PC-3 (cell line): ENCODE results near the gene SEMA3F. TPM values are rescaled to one million over a fixed set of nuclear protein-coding genes. Genes with fewer than 3 reads are reported as not detected.

Experiments used
- ATAC-seq: fragments of 200-7000 bp; cut with Tn5 transposase; 2 replicates; pipeline ENCODE4 v1.9.1; 2020; ENCODE audit warnings: mild to moderate bottlenecking, moderate library complexity
- BruUV-seq: library from RNA; stranded (reverse); fragments of 400-500 nt; replicated peaks from 2 replicates; lab custom pipeline; 2021; lab: Mats Ljungman, UMichigan
- CTCF ChIA-PET: fragments of 300-600 bp; sonication (Branson Sonifier 250); formaldehyde crosslinking; loops from one replicate; lab custom pipeline; 2022; ENCODE audit warnings: antibody characterized with exemption; lab: Charles Lee
- POLR2A ChIA-PET: fragments of 300-600 bp; sonication (Branson Sonifier 250); formaldehyde crosslinking; loops from one replicate; lab custom pipeline; 2022; ENCODE audit warnings: antibody characterized with exemption; ENCODE audit not compliant: unreplicated experiment; lab: Charles Lee
- DNase-seq: peaks from one replicate; pipeline ENCODE4 v3.0.0-alpha.2; 2015
- H2AFZ ChIP-seq: fragments of 300-600 bp; sonication (generic); 2 replicates; pipeline ENCODE4 v1.6.0; 2016; ENCODE audit warnings: antibody characterized with exemption, low read length
- H3F3A ChIP-seq: fragments of 300-600 bp; sonication (generic); one replicate; pipeline ENCODE4 v1.6.0; 2017; ENCODE audit warnings: antibody characterized with exemption, low read length, control low read depth, mild to moderate bottlenecking; ENCODE audit not compliant: unreplicated experiment
- H3K27ac ChIP-seq: fragments of 300-600 bp; sonication (generic); 2 replicates; pipeline ENCODE4 v1.5.1; 2016; ENCODE audit warnings: mild to moderate bottlenecking, low read length
- H3K27me3 ChIP-seq: fragments of 300-600 bp; sonication (generic); 2 replicates; pipeline ENCODE4 v1.6.1; 2016; ENCODE audit warnings: low read length, mixed read lengths
- H3K36me3 ChIP-seq: fragments of 300-600 bp; sonication (generic); 2 replicates; pipeline ENCODE4 v1.6.1; 2016; ENCODE audit warnings: low read depth, mixed run types, low read length, mixed read lengths
- H3K4me1 ChIP-seq: fragments of 300-600 bp; sonication (generic); 2 replicates; pipeline ENCODE4 v1.5.1; 2016; ENCODE audit warnings: low read length; ENCODE audit not compliant: insufficient read depth
- H3K4me2 ChIP-seq: fragments of 300-600 bp; sonication (generic); 2 replicates; pipeline ENCODE4 v1.6.0; 2016; ENCODE audit warnings: low read length
- H3K4me3 ChIP-seq: fragments of 300-600 bp; sonication (generic); 2 replicates; pipeline ENCODE4 v1.5.1; 2016; ENCODE audit warnings: mild to moderate bottlenecking, low read length, mixed read lengths
- H3K79me2 ChIP-seq: fragments of 300-600 bp; sonication (generic); 2 replicates; pipeline ENCODE4 v1.6.1; 2017; ENCODE audit warnings: low read length, mixed read lengths
- H3K9ac ChIP-seq: fragments of 300-600 bp; sonication (generic); 2 replicates; pipeline ENCODE4 v1.6.0; 2016; ENCODE audit warnings: mild to moderate bottlenecking, low read length
- H3K9me2 ChIP-seq: fragments of 300-600 bp; sonication (generic); replicated peaks from 2 replicates; pipeline ENCODE4 v1.6.1; 2016; ENCODE audit warnings: mixed run types, low read length, mixed read lengths
- H3K9me3 ChIP-seq: fragments of 300-600 bp; sonication (generic); 2 replicates; pipeline ENCODE4 v1.6.1; 2016; ENCODE audit warnings: low read length, mixed read lengths
- H4K20me1 ChIP-seq: fragments of 300-600 bp; sonication (generic); 2 replicates; pipeline ENCODE4 v1.6.1; 2016; ENCODE audit warnings: low read length, mixed read lengths
- EZH2 ChIP-seq: fragments of 300-600 bp; sonication (generic); IDR thresholded peaks from one replicate; pipeline ENCODE4 v1.6.1; 2017; ENCODE audit warnings: antibody characterized with exemption, mild to moderate bottlenecking, low read length; ENCODE audit not compliant: unreplicated experiment
- EZH2phosphoT487 ChIP-seq: fragments of 300-600 bp; sonication (generic); IDR thresholded peaks from 2 replicates; pipeline ENCODE4 v1.6.1; 2018; ENCODE audit warnings: mild to moderate bottlenecking, antibody characterized with exemption, low read length, borderline replicate concordance
- intact Hi-C: fragments of 100-400 bp; cut with micrococcal nuclease; formaldehyde crosslinking; loops from 2 replicates; pipeline ENCODE4 v1.9.0; 2023
- total RNA-seq: library from RNA; depleted of rRNA; stranded (reverse); fragments of >200 nt; gene quantifications from 2 replicates; pipeline ENCODE4 v1.2.3, GENCODE V29; 2014
- TF ChIP-seq, protein P1 (sequence below): fragments of 300-600 bp; sonication (generic); conservative IDR thresholded peaks from 2 replicates; pipeline ENCODE4 v1.5.1; 2017; ENCODE audit warnings: antibody characterized with exemption, low read depth, mild to moderate bottlenecking, low read length

Gene SEMA3F
- total RNA-seq, 1 experiment from 2014 or later: 50.5 TPM

DNA sequence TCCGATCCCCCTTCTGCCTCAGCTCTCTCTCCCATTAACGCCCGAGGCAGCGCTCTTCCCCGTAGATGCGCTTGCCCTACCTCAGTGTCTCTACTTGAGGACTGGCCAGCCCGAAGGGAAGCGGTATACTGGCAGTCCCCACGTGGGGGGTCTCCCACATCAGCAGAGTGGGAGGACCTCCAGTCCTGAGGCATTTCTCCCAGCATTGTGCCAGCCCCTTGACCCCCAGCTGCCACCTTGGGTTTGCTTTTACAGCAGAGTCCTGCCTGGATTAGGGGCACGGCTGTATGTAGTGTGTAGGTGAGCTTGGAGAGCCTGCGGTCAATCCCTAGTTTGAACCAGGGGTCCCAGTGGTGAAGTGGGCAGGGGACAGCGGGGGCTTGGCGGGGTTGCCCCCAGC lies 767 bp downstream of the SEMA3F start:
- Histone ChIP-seq H3K36me3 (no peaks in the 10 kb centered on the region), H3K9me3 (no peaks in the 10 kb centered on the region), H3K9me2 (no peaks in the 10 kb centered on the region), H3K9ac (peak overlapping the region; percentile 82), H3F3A (no peaks in the 10 kb centered on the region), H3K79me2 (peaks cover 34% of the 10 kb centered on the region), H3K4me3 (peak overlapping the region; percentile 81), H4K20me1 (0 out of 2 replicates have a peak, but pooled peaks cover 10% of the 10 kb centered on the region), H3K27me3 (no peaks in the 10 kb centered on the region), H2AFZ (no peak overlapping the region), H3K4me2 (peak overlapping the region; percentile 98), H3K27ac (no peak overlapping the region), H3K4me1 (peaks cover 43% of the 10 kb centered on the region)
- ChIA-PET CTCF (interaction anchor here (0.9 kb wide), 1 partner anchor 10 kb away, joined by 6 read pairs; no protein-coding TSS in a partner anchor), POLR2A (interaction anchor here (0.7 kb wide), 2 partner anchors 10 to 517 kb away, joined by 3 to 8 read pairs; no protein-coding TSS in a partner anchor)
- no TSS peak for BruUV-seq
- intact Hi-C loops: loop anchor here (1.0 to 5.0 kb wide), 3 partner anchors 33 to 71 kb away; no protein-coding TSS in a partner anchor
- no peak for TF ChIP-seq EZH2
- TF ChIP-seq EZH2phosphoT487: no peak
- TF ChIP-seq, protein P1, sequence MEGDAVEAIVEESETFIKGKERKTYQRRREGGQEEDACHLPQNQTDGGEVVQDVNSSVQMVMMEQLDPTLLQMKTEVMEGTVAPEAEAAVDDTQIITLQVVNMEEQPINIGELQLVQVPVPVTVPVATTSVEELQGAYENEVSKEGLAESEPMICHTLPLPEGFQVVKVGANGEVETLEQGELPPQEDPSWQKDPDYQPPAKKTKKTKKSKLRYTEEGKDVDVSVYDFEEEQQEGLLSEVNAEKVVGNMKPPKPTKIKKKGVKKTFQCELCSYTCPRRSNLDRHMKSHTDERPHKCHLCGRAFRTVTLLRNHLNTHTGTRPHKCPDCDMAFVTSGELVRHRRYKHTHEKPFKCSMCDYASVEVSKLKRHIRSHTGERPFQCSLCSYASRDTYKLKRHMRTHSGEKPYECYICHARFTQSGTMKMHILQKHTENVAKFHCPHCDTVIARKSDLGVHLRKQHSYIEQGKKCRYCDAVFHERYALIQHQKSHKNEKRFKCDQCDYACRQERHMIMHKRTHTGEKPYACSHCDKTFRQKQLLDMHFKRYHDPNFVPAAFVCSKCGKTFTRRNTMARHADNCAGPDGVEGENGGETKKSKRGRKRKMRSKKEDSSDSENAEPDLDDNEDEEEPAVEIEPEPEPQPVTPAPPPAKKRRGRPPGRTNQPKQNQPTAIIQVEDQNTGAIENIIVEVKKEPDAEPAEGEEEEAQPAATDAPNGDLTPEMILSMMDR: no peak
- no peak for DNase-seq
- ATAC-seq: no peak

DNA sequence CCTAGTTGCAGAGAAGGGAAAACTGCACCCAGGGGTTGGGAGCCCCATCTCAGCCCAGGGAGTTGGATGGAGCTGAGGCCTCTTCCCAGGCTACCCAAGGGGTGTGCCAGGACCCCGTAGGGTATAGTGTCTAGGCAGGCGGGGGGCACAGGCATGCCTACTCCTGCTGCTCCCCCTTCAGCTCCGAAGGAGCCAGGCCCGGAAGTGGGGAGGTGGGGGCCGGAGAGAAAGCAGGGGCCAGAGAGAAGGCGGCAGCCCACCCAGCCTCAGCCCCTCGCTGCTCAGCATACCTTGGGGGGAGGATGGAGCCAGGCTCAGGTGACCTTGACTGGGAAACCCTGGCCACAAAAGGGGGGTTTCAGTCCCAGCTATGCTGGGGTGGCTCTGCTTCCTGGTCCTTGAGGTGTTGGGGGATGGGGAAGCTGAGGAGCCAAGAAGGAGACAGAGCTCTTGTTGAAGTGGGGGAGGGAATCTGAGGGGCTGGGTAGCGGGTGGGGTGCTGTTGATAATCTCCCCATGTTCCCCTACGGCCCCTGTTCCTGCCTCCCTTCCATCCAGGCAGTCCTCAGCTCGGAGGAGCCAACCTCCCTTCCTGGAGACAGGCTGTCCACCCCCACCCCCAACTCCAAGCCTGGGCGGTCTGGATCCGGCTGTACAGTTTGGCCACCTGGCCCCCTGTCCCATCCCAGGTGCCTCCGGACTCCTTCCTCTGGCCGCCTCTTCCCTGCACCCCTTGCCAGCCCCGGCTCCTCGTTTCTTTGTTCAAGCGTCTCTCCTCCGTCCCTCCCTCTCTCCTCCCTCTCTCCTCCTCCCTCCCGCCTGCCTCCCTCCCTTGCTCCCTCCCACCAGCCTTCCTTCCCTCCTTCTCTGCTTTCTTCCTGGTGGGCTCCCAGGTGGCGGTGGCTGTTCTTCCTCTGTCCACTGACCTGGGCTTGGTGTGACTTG lies 1.7 kb downstream of the SEMA3F start:
- POLR2A ChIA-PET: interaction anchor here (0.7 kb wide), 2 partner anchors 9 to 518 kb away, joined by 3 to 5 read pairs; no protein-coding TSS in a partner anchor
- H3K9me2 ChIP-seq: no peaks in the 10 kb centered on the region
- no peak overlapping the region for H3K27ac ChIP-seq
- ATAC-seq (peak; percentile 7; the same call in 1 of the 2 replicates), DNase-seq (no peak)
- H3K4me1 ChIP-seq: peaks cover 52% of the 10 kb centered on the region
- CTCF ChIA-PET: interaction anchor here (0.7 to 0.9 kb wide), 2 partner anchors 9 to 258 kb away, joined by 3 to 6 read pairs; no protein-coding TSS in a partner anchor
- H3K4me3 ChIP-seq: peak overlapping the region; percentile 81
- no peaks in the 10 kb centered on the region for H3K9me3 ChIP-seq
- no peaks in the 10 kb centered on the region for H3K27me3 ChIP-seq
- H2AFZ ChIP-seq: peak overlapping the region; percentile 24
- H3K4me2 ChIP-seq: peak overlapping the region; percentile 98
- peaks cover 34% of the 10 kb centered on the region for H3K79me2 ChIP-seq
- no peaks in the 10 kb centered on the region for H3F3A ChIP-seq
- TF ChIP-seq EZH2 (no peak), EZH2phosphoT487 (no peak)
- TF ChIP-seq, protein P1: no peak
- H3K9ac ChIP-seq: peak overlapping the region; percentile 82
- H3K36me3 ChIP-seq: no peaks in the 10 kb centered on the region
- 0 out of 2 replicates have a peak, but pooled peaks cover 10% of the 10 kb centered on the region for H4K20me1 ChIP-seq
- intact Hi-C loops: loop anchor here (5.0 kb wide), 1 partner anchor 70 kb away; no protein-coding TSS in a partner anchor
- BruUV-seq: TSS peak; percentile 94
